ENCODE results near the gene RGS7.

DNA sequence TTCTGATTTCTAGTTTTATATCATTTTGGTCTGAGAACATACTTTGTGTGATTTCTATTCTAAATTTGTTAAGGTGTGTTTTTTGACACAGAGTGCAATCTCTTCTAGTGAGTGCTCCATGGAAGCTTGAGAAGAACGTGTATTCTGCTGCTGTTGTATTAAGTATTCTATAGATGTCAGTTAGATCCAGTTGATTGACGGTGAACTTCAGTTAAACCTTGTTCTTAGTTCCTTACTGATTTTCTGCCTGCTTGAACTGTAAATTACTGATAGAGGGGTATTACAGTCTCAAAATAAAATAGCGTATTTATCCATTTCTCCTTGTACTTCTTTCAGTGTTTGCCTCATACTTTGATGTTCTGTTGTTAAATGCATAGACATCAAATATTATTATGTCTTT, 497.0 kb downstream of the RGS7 start:
- TF ChIP-seq, protein P1, sequence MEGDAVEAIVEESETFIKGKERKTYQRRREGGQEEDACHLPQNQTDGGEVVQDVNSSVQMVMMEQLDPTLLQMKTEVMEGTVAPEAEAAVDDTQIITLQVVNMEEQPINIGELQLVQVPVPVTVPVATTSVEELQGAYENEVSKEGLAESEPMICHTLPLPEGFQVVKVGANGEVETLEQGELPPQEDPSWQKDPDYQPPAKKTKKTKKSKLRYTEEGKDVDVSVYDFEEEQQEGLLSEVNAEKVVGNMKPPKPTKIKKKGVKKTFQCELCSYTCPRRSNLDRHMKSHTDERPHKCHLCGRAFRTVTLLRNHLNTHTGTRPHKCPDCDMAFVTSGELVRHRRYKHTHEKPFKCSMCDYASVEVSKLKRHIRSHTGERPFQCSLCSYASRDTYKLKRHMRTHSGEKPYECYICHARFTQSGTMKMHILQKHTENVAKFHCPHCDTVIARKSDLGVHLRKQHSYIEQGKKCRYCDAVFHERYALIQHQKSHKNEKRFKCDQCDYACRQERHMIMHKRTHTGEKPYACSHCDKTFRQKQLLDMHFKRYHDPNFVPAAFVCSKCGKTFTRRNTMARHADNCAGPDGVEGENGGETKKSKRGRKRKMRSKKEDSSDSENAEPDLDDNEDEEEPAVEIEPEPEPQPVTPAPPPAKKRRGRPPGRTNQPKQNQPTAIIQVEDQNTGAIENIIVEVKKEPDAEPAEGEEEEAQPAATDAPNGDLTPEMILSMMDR (IDR thresholded peaks at IDR 0.05; ENCODE audit: insufficient read depth, low read depth, low read length) = no peak
- no peak for TF ChIP-seq EZH2 (IDR thresholded peaks at IDR 0.05; ENCODE audit: insufficient read depth, low read length)

Data from astrocyte (in vitro differentiated cells and primary cell).